Suprapubic skin (tissue), 3 donors: Measurements from ENCODE around the gene TACR3.

Source experiments
- CTCF ChIP-seq, 2 donors: fragments of 200-600 bp in 1 of 2; fragments of 450-650 bp in 1 of 2; sonication (generic) in 1 of 2; IDR thresholded peaks; one replicate each; pipeline ENCODE4 v1.5.1; 2016 to 2019; ENCODE audit warnings: antibody characterized with exemption in 2 of 2, mild to moderate bottlenecking in 1 of 2, moderate library complexity in 1 of 2
- POLR2A ChIP-seq, 2 donors: fragments of 450-650 bp; IDR thresholded peaks; one replicate each; pipeline ENCODE4 v1.6.1; 2017; ENCODE audit warnings: antibody characterized with exemption in 2 of 2, mild to moderate bottlenecking in 2 of 2, moderate library complexity in 2 of 2

DNA sequence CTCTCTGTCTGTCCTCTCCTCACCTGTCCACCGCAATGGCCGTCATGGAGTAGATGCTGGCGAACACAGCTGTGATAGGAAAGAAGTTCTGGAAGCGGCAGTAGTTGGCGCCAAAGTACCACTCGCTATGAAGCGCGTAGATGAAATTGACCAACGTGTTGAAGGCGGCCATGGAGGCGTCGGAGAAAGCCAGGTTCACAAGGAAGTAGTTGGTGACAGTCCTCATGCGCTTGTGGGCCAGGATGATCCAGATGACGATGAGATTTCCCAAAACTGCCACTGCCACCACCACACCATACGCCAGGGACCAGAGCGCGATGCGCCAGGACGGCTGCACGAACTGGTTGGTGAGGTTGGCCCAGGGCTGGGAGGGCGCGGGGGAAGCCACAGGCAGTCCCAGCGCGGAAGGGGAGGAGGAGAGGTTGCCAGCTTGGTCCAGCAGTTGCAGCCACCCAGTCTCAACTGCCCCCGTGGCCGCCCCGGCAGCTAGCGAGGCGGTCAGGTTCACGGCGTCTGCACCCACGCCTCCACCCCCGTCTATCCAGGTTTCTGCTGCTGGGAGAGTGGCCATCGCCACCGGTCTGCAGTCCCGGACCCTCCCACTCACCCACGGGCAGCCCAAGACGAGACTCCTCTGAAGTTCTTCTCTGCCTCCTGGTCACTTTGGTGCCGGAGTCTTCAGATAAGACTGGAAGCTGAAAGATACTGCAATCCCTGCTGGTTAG, 518 bp downstream of the TACR3 start:
- TF ChIP-seq CTCF (IDR thresholded peaks at IDR 0.05) (no peak), POLR2A (IDR thresholded peaks at IDR 0.05) (no peak)
